Skeletal muscle tissue (tissue), 5 donors: ENCODE measurements around the gene SLC19A1. TPM values are rescaled to one million over a fixed set of nuclear protein-coding genes. Genes with fewer than 3 reads are reported as not detected.

Experiments used
- H3K27ac ChIP-seq: one replicate; pipeline ENCODE4 v1.7.0; 2013; ENCODE audit warnings: mild to moderate bottlenecking, low read depth, low read length, inconsistent platforms
- H3K27me3 ChIP-seq, 3 donors: one replicate each; pipeline ENCODE4 v1.7.0; 2013; ENCODE audit warnings: low read length in 3 of 3; ENCODE audit not compliant: control insufficient read depth in 3 of 3, insufficient read depth in 3 of 3
- H3K36me3 ChIP-seq, 3 donors: one replicate each; pipeline ENCODE4 v1.7.0; 2013; ENCODE audit warnings: low read length in 3 of 3; ENCODE audit not compliant: control insufficient read depth in 3 of 3, insufficient read depth in 3 of 3
- H3K4me1 ChIP-seq, 3 donors: one replicate each; pipeline ENCODE4 v1.7.0; 2013; ENCODE audit warnings: low read length in 3 of 3, mild to moderate bottlenecking in 3 of 3; ENCODE audit not compliant: control insufficient read depth in 3 of 3, insufficient read depth in 3 of 3
- H3K4me3 ChIP-seq, 3 donors: one replicate each; pipeline ENCODE4 v1.7.0; 2013; ENCODE audit warnings: low read length in 3 of 3
- H3K9ac ChIP-seq, 3 donors: one replicate each; pipeline ENCODE4 v1.7.0; 2013; ENCODE audit warnings: low read length in 3 of 3, mild to moderate bottlenecking in 3 of 3, moderate library complexity in 2 of 3, low read depth in 1 of 3
- H3K9me3 ChIP-seq, 3 donors: one replicate each; pipeline ENCODE4 v1.7.0; 2013; ENCODE audit warnings: low read length in 3 of 3; ENCODE audit not compliant: control insufficient read depth in 3 of 3
- small RNA-seq: library from RNA; depleted of rRNA; stranded (forward); fragments of <200 nt; gene quantifications from one replicate; pipeline ENCODE3, GENCODE V24; 2014
- total RNA-seq: library from RNA; depleted of rRNA; stranded (reverse); fragments of >200 nt; gene quantifications from one replicate; pipeline ENCODE4 v1.2.3, GENCODE V29; 2014
- donor health status: Osteomylitis.

The SLC19A1 gene
- total RNA-seq, 1 donor from 2014 or later = 4.7 TPM

DNA sequence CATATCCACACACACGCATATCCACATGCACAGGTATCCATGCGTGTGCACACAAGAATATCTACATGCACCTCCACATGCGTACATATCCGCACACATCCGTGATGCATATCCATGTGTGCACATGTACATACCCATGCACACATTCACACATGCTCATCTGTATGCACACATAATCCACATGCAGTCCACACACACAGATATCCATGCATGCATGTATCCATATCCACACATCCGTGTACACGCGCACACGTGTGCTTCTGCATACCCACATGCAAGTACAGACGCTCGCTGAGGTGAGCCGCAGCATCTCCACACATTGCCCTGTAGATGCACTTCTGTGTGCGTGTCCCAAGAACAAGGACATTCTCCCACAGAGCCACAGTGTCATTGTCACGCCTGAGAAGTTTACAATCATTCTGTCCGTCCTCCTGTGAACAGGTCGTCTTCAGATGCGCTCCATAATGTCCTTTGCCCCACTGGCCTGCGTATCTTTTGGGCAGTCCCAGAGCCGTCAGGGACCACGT lies 93.9 kb downstream of the SLC19A1 start:
- Histone ChIP-seq H3K4me3 (no peak overlapping the region), H3K27ac (no peak overlapping the region), H3K9me3 (peaks cover 2 to 3% (median 3%) of the 10 kb centered on the region in 3 donors)

More for the DNA sequence above, 93.9 kb downstream of the SLC19A1 start:
- Histone ChIP-seq H3K9ac (no peak overlapping the region), H3K4me1 (no peaks in the 10 kb centered on the region), H3K27me3 (peaks cover 0 to 18% (median 5%) of the 10 kb centered on the region in 3 donors), H3K36me3 (no peaks in the 10 kb centered on the region)

Small RNAs within 50 kb of the gene (small RNA-seq; reads per million reads assigned to genes)
- gene MIR6815 = not detected

Other genes with a start within 250 kb of the SLC19A1 start
- gene COL18A1, start 137.3 kb downstream of the SLC19A1 start, total RNA-seq = 59.0 TPM
- not detected for gene PCBP3, start 101.3 kb upstream of the SLC19A1 start, total RNA-seq